HAP-1 (cell line): ENCODE results near the gene EDRF1.

Source experiments
- DNase-seq, 2 experiments: peaks; one replicate each; pipeline ENCODE4 v3.0.0-alpha.2; 2016 to 2020; ENCODE audit warnings: low spot score in 2 of 2
- H3K27me3 ChIP-seq: fragments of 250-450 bp; sonication (Bioruptor Pico); 2 replicates; pipeline ENCODE4 v1.5.1; 2020; ENCODE audit warnings: low read depth, mild to moderate bottlenecking, moderate library complexity
- H3K36me3 ChIP-seq: fragments of 250-450 bp; sonication (Bioruptor Pico); replicated peaks from 2 replicates; pipeline ENCODE4 v1.5.1; 2020; ENCODE audit warnings: mild to moderate bottlenecking
- H3K4me1 ChIP-seq: fragments of 250-450 bp; sonication (Bioruptor Pico); 2 replicates; pipeline ENCODE4 v1.5.1; 2020; ENCODE audit warnings: mild to moderate bottlenecking
- H3K4me3 ChIP-seq: fragments of 250-450 bp; sonication (Bioruptor Pico); 2 replicates; pipeline ENCODE4 v1.5.1; 2020; ENCODE audit warnings: mild to moderate bottlenecking, moderate library complexity
- H3K9me3 ChIP-seq: fragments of 250-450 bp; sonication (Bioruptor Pico); 2 replicates; pipeline ENCODE4 v1.5.1; 2020; ENCODE audit warnings: mild to moderate bottlenecking, moderate library complexity
- in situ Hi-C: fragments of 300-500 bp; cut with MboI; formaldehyde crosslinking; loops from 3 replicates; pipeline ENCODE4 v1.14.3; 2020; ENCODE audit warnings: low sequenced_read_pairs, inconsistent platforms, mixed read lengths

The EDRF1 gene

DNA sequence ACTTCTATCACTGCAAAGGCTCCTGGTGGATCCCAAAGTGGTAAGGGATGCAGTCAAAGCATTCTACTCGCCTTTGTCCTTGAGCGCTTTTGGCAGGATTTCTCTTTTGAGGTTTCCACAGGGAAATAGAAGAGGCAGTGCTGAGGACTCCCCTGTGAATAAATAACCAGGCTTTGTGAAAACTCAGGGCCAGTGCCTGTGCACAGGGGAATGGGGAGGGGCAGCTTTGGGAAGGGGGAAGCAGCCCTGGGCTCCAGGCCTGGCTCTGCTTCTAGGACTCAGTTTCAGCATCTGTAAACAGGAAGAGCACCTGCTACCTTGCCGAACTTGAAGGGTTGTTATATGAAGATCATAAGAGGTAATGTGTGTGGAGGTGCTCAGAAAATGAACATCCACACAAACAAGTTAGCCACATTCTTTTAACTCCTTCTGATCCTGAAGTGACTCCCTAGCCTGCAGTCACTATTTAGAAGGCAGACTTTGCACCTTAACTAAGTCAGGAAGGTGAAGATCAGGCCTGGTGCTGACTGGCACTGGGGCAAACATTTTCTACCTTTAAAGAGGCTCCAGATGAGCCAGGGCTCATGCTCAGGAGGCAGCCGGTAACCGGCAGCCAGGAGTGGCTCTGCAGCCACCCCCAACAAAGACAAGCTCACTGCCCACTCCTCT, 78.6 kb downstream of the EDRF1 start:
- Histone ChIP-seq H3K4me3 (no peak overlapping the region), H3K4me1 (no peaks in the 10 kb centered on the region), H3K9me3 (no peaks in the 10 kb centered on the region), H3K36me3 (peaks cover 6% of the 10 kb centered on the region), H3K27me3 (no peaks in the 10 kb centered on the region)
- DNase-seq: no peak
- in situ Hi-C loops: no loop called here

GRCh38 chr10:125799451-125800182, 80.1 kb downstream of the EDRF1 start:
- no peaks in the 10 kb centered on the region for H3K27me3 ChIP-seq
- in situ Hi-C loops: no loop called here
- peaks cover 10% of the 10 kb centered on the region for H3K36me3 ChIP-seq
- no peaks in the 10 kb centered on the region for H3K9me3 ChIP-seq
- no peak overlapping the region for H3K4me3 ChIP-seq
- no peak for DNase-seq
- no peaks in the 10 kb centered on the region for H3K4me1 ChIP-seq

GRCh38 chr10:125801574-125801973, 82.1 kb downstream of the EDRF1 start:
- no peaks in the 10 kb centered on the region for H3K4me1 ChIP-seq
- H3K9me3 ChIP-seq: no peaks in the 10 kb centered on the region
- in situ Hi-C loops: no loop called here
- no peaks in the 10 kb centered on the region for H3K27me3 ChIP-seq
- H3K4me3 ChIP-seq: no peak overlapping the region
- H3K36me3 ChIP-seq: peaks cover 19% of the 10 kb centered on the region
- no peak for DNase-seq

- no peaks in the 10 kb centered on the region for H3K27me3 ChIP-seq
- no peaks in the 10 kb centered on the region for H3K9me3 ChIP-seq
- DNase-seq: no peak
- in situ Hi-C loops: no loop called here
- no peaks in the 10 kb centered on the region for H3K4me1 ChIP-seq
- H3K36me3 ChIP-seq: peaks cover 21% of the 10 kb centered on the region
- no peak overlapping the region for H3K4me3 ChIP-seq
Measured at GRCh38 chr10:125802131-125802530, 82.6 kb downstream of the EDRF1 start.

DNA sequence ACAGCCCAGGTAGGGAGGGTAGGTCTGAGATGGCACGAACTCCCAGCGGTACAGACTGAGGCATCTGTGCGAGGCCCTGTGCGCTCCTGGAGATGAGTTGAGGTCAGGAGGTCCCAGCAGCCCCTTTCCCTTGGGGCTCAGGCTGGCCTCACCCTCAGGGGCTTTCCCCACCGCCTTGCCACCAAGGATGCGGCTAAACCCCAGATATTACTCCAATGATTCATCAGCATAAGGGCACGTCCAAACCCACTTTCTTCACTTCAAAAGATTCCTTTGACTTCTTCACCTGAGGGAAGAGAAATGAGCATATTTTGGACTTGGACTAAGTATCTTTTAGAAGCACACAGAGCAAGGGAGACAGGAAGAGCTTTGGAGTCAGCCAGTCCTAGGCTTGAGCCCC, 83.2 kb downstream of the EDRF1 start:
- H3K27me3 ChIP-seq: no peaks in the 10 kb centered on the region
- H3K4me1 ChIP-seq: no peaks in the 10 kb centered on the region
- no peaks in the 10 kb centered on the region for H3K9me3 ChIP-seq
- H3K4me3 ChIP-seq: no peak overlapping the region
- DNase-seq: no peak
- peaks cover 25% of the 10 kb centered on the region for H3K36me3 ChIP-seq
- in situ Hi-C loops: no loop called here

- in situ Hi-C loops: no loop called here
- DNase-seq: no peak
- no peak overlapping the region for H3K4me3 ChIP-seq
- no peaks in the 10 kb centered on the region for H3K27me3 ChIP-seq
- peaks cover 42% of the 10 kb centered on the region for H3K36me3 ChIP-seq
- H3K9me3 ChIP-seq: no peaks in the 10 kb centered on the region
- H3K4me1 ChIP-seq: no peaks in the 10 kb centered on the region
Measured at GRCh38 chr10:125808047-125808446, 88.5 kb downstream of the EDRF1 start.

- H3K27me3 ChIP-seq: no peaks in the 10 kb centered on the region
Measured at GRCh38 chr10:125811251-125811650, 91.7 kb downstream of the EDRF1 start.

DNA sequence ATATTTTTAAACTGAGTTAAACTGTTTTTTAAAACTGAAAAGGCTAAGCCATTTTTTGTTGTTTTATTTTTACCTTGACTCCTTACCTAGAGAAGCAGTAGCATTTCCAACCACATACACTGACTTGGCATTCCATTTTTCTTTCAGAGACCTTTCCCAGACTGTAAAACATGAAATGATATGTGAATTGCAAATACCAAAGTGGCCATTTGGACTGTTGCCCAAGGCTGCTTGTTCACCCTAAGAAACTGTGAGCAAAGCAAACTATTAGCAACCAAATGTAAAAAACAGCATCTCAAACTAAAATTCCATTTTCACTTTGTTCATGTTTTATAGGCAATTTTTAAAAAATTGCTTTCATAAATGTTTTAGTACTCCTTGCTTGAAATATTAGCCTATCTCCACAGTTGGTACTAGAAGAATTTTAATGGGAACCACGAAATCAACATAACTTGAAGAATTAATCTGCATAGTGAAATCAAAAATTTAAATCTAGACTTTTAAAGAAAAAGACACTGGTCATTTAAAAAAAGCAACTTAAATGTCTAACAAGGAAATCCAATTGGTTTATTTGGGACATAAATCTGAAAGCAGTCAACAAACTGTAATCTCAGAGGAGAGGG, 92.7 kb downstream of the EDRF1 start:
- no peak for DNase-seq
- Histone ChIP-seq H3K4me1 (no peaks in the 10 kb centered on the region), H3K9me3 (no peaks in the 10 kb centered on the region), H3K4me3 (no peak overlapping the region), H3K36me3 (peaks cover 28% of the 10 kb centered on the region), H3K27me3 (no peaks in the 10 kb centered on the region)
- in situ Hi-C loops: no loop called here

More at GRCh38 chr10:125811251-125811650, 91.7 kb downstream of the EDRF1 start:
- DNase-seq: no peak
- in situ Hi-C loops: no loop called here
- Histone ChIP-seq H3K9me3 (no peaks in the 10 kb centered on the region), H3K4me3 (no peak overlapping the region), H3K36me3 (peaks cover 34% of the 10 kb centered on the region), H3K4me1 (no peaks in the 10 kb centered on the region)
